Hepatocyte (in vitro differentiated cells): Measurements from ENCODE around the gene SYNJ2.

ENCODE experiments used
- EZH2 ChIP-seq: fragments of 200-600 bp; sonication (generic); IDR thresholded peaks from 2 replicates; pipeline ENCODE4 v1.6.1; 2016; ENCODE audit warnings: antibody characterized with exemption, mild to moderate bottlenecking, borderline replicate concordance
- EZH2phosphoT487 ChIP-seq: fragments of 200-600 bp; sonication (generic); IDR thresholded peaks from one replicate; pipeline ENCODE4 v1.6.1; 2018; ENCODE audit warnings: antibody characterized with exemption, mild to moderate bottlenecking, low read depth, moderate library complexity; ENCODE audit not compliant: unreplicated experiment, severe bottlenecking
- TF ChIP-seq, protein P1 (sequence below): fragments of 200-600 bp; sonication (generic); IDR thresholded peaks from 2 replicates; pipeline ENCODE4 v1.5.1; 2016; ENCODE audit warnings: antibody characterized with exemption, mild to moderate bottlenecking; ENCODE audit not compliant: poor library complexity

DNA sequence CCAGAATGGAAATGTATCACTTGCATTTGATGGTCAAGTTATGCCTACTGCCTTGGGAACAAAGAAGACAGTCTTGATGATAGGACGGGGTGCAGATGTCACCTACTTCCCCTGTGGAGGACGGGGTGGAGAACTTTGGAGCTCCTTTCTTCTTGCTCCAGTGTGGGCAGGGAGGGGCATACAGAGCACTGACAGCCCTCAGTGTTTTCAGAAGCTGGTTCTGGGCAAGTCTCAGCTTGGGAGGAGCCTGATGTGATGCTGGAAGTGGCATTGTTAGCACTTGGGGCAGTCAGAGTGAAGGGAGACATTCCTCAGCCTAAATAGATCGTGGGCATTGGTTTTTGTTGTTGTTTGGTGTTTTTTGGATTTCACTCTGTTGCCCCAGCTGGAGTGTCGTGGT, 59.7 kb downstream of the SYNJ2 start:
- TF ChIP-seq, protein P1, sequence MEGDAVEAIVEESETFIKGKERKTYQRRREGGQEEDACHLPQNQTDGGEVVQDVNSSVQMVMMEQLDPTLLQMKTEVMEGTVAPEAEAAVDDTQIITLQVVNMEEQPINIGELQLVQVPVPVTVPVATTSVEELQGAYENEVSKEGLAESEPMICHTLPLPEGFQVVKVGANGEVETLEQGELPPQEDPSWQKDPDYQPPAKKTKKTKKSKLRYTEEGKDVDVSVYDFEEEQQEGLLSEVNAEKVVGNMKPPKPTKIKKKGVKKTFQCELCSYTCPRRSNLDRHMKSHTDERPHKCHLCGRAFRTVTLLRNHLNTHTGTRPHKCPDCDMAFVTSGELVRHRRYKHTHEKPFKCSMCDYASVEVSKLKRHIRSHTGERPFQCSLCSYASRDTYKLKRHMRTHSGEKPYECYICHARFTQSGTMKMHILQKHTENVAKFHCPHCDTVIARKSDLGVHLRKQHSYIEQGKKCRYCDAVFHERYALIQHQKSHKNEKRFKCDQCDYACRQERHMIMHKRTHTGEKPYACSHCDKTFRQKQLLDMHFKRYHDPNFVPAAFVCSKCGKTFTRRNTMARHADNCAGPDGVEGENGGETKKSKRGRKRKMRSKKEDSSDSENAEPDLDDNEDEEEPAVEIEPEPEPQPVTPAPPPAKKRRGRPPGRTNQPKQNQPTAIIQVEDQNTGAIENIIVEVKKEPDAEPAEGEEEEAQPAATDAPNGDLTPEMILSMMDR, result no peak
- TF ChIP-seq EZH2 (no peak), EZH2phosphoT487 (no peak)
